HL-60 (cell line): ENCODE measurements around the gene GALNT13.

Experiments used
- DNase-seq, 2 experiments: peaks; one replicate each; pipeline ENCODE4 v3.0.0-alpha.2; 2010 to 2020; ENCODE audit warnings: low read depth in 1 of 2, low spot score in 1 of 2
- H3K27ac ChIP-seq: fragments of 250-450 bp; sonication (Bioruptor Pico); replicated peaks from 2 replicates; pipeline ENCODE4 v1.5.1; 2020; ENCODE audit warnings: mild to moderate bottlenecking, moderate library complexity
- H3K27me3 ChIP-seq: fragments of 250-450 bp; sonication (Bioruptor Pico); 2 replicates; pipeline ENCODE4 v1.5.1; 2021; ENCODE audit warnings: mild to moderate bottlenecking, moderate library complexity; ENCODE audit not compliant: insufficient read depth, poor library complexity, severe bottlenecking
- H3K4me3 ChIP-seq: replicated peaks from 2 replicates; pipeline ENCODE4 v1.5.1; 2011; ENCODE audit warnings: mild to moderate bottlenecking, control low read depth, low read length; ENCODE audit not compliant: insufficient read depth
- GABPA ChIP-seq: IDR thresholded peaks from 2 replicates; pipeline ENCODE4 v1.6.1; 2012; ENCODE audit warnings: low read depth
- POLR2AphosphoS5 ChIP-seq: IDR thresholded peaks from 2 replicates; pipeline ENCODE4 v1.6.1; 2012; ENCODE audit warnings: low read depth
- SPI1 ChIP-seq: IDR thresholded peaks from 2 replicates; pipeline ENCODE4 v1.6.1; 2012; ENCODE audit warnings: low read depth, mild to moderate bottlenecking, borderline replicate concordance
- TF ChIP-seq, protein P1 (sequence below): IDR thresholded peaks from one replicate; pipeline ENCODE4 v1.5.1; 2011; ENCODE audit warnings: low read length, control low read depth, inconsistent platforms; ENCODE audit not compliant: insufficient read depth
- TF ChIP-seq, protein P2 (sequence below): IDR thresholded peaks from 2 replicates; pipeline ENCODE4 v1.6.1; 2012; ENCODE audit warnings: low read depth; ENCODE audit not compliant: insufficient replicate concordance

Gene GALNT13

GRCh38 chr2:154140249-154141025 lies 268.7 kb downstream of the GALNT13 start:
- H3K27ac ChIP-seq, result no peak overlapping the region
- H3K27me3 ChIP-seq, result no peaks in the 10 kb centered on the region
- no peak overlapping the region for H3K4me3 ChIP-seq
- TF ChIP-seq POLR2AphosphoS5, result no peak
- no peak for TF ChIP-seq SPI1
- TF ChIP-seq, protein P1, sequence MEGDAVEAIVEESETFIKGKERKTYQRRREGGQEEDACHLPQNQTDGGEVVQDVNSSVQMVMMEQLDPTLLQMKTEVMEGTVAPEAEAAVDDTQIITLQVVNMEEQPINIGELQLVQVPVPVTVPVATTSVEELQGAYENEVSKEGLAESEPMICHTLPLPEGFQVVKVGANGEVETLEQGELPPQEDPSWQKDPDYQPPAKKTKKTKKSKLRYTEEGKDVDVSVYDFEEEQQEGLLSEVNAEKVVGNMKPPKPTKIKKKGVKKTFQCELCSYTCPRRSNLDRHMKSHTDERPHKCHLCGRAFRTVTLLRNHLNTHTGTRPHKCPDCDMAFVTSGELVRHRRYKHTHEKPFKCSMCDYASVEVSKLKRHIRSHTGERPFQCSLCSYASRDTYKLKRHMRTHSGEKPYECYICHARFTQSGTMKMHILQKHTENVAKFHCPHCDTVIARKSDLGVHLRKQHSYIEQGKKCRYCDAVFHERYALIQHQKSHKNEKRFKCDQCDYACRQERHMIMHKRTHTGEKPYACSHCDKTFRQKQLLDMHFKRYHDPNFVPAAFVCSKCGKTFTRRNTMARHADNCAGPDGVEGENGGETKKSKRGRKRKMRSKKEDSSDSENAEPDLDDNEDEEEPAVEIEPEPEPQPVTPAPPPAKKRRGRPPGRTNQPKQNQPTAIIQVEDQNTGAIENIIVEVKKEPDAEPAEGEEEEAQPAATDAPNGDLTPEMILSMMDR, result no peak
- TF ChIP-seq GABPA, result no peak
- TF ChIP-seq, protein P2, sequence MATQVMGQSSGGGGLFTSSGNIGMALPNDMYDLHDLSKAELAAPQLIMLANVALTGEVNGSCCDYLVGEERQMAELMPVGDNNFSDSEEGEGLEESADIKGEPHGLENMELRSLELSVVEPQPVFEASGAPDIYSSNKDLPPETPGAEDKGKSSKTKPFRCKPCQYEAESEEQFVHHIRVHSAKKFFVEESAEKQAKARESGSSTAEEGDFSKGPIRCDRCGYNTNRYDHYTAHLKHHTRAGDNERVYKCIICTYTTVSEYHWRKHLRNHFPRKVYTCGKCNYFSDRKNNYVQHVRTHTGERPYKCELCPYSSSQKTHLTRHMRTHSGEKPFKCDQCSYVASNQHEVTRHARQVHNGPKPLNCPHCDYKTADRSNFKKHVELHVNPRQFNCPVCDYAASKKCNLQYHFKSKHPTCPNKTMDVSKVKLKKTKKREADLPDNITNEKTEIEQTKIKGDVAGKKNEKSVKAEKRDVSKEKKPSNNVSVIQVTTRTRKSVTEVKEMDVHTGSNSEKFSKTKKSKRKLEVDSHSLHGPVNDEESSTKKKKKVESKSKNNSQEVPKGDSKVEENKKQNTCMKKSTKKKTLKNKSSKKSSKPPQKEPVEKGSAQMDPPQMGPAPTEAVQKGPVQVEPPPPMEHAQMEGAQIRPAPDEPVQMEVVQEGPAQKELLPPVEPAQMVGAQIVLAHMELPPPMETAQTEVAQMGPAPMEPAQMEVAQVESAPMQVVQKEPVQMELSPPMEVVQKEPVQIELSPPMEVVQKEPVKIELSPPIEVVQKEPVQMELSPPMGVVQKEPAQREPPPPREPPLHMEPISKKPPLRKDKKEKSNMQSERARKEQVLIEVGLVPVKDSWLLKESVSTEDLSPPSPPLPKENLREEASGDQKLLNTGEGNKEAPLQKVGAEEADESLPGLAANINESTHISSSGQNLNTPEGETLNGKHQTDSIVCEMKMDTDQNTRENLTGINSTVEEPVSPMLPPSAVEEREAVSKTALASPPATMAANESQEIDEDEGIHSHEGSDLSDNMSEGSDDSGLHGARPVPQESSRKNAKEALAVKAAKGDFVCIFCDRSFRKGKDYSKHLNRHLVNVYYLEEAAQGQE, result no peak
- no peak for DNase-seq

DNA sequence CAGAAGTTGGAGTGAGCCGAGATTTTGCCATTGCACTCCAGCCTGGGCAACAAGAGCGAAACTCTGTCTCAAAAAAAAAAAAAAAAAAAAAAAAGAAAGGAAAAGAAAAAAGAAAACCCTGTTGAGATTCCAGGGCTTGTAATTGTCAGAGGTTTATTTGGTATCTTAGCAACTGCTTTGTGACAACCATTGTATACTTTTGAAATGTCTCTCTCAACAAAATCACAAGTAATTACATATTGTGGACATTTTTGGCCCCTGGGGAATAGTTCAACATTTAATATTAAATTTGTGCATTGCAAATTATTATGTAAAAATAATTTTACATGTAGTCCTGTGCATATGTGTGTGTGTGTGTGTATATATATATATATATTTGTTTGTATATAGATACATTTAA lies 270.8 kb downstream of the GALNT13 start:
- no peak overlapping the region for H3K27ac ChIP-seq
- TF ChIP-seq GABPA, result no peak
- TF ChIP-seq POLR2AphosphoS5, result no peak
- TF ChIP-seq, protein P1, result no peak
- TF ChIP-seq, protein P2, result no peak
- TF ChIP-seq SPI1, result no peak
- H3K4me3 ChIP-seq, result no peak overlapping the region
- no peaks in the 10 kb centered on the region for H3K27me3 ChIP-seq
- no peak for DNase-seq

- DNase-seq, result no peak
- no peaks in the 10 kb centered on the region for H3K27me3 ChIP-seq
- H3K4me3 ChIP-seq, result no peak overlapping the region
- no peak overlapping the region for H3K27ac ChIP-seq
- no peak for TF ChIP-seq GABPA
- no peak for TF ChIP-seq SPI1
- TF ChIP-seq POLR2AphosphoS5, result no peak
- TF ChIP-seq, protein P2, result no peak
- TF ChIP-seq, protein P1, result no peak
These were observed 271.4 kb downstream of the GALNT13 start for GRCh38 chr2:154143105-154143504.
